Measurements from ENCODE around the gene PLCXD3.
"Not testable (repeated sequence)": the region's sequence is repeated elsewhere in the genome, so short reads cannot be mapped to it uniquely, and the experiment has no call there.

PLCXD3 gene
- total RNA-seq = 0 reads per million in 2 donors

- DNase-seq = no peak
These were observed at the start of gene PLCXD3 for GRCh38 chr5:41510176-41510831. TSS of gene PLCXD3 (minus strand) at chr5:41510601. CDS start at chr5:41510526, 75 bp downstream.

DNA sequence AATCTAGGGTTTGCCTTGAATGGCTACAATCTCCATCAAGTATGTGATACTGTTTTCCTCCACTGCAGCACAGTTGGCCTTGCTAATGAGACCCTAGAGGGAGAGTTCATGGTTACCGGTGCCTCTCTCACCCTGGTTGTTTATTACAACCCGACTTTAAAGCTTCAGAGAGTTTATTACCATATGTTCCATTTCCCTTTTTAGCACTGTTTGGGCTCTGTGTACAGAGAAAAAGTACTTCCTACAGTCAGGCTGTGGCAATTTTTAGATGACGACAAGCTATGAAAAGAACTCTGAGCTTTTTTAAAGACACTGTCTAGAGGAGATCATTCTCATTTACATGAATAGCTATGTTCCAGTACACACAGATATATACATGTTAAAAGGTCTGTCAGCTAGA, 48.8 kb upstream of the PLCXD3 start:
- DNase-seq = no peak

- DNase-seq = no peak
These were observed 47.9 kb upstream of the PLCXD3 start for GRCh38 chr5:41558295-41558694.

DNA sequence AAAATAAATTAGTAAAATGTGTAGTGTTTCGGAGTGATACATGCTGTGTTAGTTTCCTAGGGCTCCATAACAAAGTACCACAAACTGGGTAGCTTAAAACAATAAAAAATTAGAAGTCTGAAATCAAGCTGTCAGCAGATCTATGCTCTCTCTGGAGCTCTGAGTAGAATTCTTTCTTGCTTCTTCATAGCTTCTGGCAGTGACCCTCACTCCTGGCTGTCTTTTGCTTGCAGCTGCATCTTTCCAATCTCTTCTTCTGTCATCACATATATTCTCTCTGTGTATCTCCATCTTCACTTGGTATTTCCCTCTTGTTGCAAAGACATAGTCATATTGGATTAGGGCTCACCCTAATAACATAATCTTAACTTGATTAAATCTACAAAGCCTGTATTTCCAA, 37.6 kb upstream of the PLCXD3 start:
- no peak for DNase-seq

DNA sequence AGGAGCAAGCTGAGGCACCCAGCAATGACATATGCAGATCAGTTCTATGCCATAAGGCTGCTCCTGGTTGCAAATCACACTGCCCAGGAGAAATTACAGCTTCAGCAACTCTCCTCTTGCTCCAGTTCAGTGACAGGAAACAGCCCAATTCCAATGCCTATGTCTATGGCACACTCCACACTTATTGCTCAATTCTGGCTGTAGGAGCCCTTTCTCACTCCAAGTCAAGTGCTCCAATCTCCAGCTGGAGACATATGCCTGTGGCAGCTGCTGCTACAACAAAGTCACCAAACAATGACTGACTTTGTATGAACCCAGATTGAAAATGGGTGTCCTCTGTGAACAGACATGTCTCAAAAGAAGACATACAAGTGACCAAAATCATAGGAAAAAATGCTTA, 31.8 kb upstream of the PLCXD3 start:
- DNase-seq = no peak

DNA sequence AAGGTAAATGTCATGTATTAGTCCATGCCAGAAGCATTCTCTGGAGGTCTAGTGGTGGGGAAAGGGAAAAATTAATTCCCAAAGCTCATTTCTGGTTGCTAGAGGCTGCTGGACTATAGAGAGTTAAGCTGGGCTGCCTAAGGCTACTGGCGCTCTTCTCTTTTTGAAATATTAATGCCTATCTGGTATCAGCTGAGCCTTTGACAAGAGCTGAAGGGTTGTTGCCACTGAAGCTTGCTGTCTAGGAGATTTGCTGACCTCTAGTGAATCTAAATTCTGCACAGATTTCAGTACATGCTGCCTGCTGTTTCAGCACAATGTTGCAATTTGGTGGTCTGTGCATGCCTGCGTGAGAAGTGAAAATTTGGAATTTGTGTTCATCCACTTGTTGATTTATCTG, 29.1 kb upstream of the PLCXD3 start:
- no peak for DNase-seq

DNA sequence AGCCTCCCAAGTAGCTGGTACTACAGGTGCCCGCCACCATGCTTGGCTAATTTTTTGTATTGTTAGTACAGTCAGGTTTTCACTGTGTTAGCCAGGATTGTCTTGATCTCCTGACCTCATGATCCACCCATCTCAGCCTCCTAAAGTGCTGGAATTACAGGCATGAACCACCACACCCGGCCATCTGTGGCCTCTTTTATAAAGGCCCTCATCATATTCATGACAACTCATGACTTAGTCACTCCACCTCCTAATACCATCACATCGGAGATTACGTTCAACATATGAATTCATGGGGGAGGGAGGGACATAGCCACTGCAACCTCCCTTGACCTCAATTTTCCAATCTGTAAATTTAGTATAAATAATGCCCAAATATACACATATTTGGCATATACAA, 27.2 kb upstream of the PLCXD3 start:
- no peak for DNase-seq

DNA sequence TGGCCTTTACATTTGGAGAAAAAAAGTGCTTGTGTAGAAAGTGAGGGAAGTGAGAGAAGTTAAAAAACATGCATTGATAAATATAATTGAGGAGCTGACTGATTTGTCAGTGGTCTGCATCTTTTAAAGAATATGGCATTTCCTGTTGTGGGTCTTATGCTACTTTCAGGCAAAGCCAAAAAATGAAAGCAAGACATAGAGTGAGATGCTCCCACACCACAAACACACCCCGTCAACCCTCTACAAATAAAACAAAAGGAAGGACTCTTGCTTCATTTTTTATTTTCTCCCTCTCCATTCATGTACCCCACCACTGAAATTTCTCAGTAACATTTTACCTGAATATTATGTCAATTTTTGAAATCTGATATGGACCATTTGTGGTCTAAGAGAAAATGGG, 22.1 kb upstream of the PLCXD3 start:
- no peak for DNase-seq

- no peak for DNase-seq
These were observed 16.9 kb upstream of the PLCXD3 start for GRCh38 chr5:41527201-41527779.

DNA sequence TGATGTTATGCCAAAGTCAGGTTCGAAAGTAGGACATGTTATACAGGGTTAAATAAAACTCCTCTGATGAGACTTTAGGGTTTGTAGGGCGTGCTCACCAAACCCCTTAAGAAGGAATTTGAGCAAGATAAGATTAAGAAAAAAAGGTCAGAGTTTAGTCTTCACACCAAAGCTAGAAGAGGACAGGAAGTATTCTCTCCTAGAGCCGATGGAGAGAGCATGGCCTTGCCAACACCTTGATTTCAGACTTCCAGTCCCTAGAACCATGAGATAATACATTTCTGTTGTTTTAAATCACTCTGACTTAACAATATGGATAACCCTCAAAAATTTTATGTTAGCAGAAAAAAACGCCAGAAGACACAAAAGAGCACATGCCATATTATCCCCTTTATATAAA, 16.3 kb upstream of the PLCXD3 start:
- no peak for DNase-seq

GRCh38 chr5:41524174-41524573, 13.8 kb upstream of the PLCXD3 start:
- no peak for DNase-seq

DNA sequence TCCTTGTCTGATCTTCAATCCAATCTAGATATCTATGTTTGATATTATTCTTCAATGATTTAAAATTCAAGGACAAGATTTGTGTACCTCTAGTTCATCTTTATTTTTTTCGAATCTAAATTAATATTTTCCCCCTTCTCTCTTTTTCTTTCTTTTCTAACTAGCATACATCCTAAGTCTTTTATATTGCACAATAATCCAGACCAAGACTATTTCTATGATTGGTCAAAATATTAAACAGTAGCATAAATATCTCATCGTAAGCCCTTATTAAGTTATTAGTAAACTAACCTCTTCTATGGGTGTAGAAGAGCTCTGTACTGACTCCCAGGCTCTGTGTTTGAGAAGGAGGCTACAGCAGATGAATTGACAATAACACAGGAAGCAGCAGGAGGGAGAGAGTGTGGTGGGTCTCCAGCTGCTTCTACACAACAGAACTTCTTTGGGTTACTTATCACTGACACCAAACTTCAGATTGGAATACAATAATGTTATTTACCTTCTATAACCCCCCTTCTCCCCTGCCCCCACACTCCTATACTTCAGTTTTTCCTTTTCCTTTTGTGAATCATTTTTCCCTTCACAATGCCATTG, 11.9 kb upstream of the PLCXD3 start:
- no peak for DNase-seq

DNA sequence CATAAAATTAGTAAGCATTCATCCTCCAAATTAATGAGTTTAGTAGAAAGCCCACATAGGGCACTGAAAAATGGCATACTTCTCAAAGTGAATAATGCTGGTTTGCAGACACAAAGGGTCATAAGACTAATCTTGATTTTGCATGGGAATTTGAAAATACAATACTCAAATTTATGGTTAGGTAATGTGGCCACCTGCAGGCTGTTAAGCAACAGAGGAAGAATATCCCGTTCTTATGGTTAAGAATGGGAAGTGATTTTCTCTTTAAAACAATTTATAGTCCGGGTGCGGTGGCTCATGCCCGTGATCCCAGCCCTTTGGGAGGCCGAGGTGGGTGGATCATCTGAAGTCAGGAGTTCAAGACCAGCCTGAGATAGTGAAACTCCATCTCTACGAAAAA, 9.4 kb upstream of the PLCXD3 start:
- DNase-seq = no peak

- DNase-seq = no peak
These were observed 7.5 kb upstream of the PLCXD3 start for GRCh38 chr5:41517909-41518308.

GRCh38 chr5:41511241-41511640, 840 bp upstream of the PLCXD3 start:
- DNase-seq = no peak

GRCh38 chr5:41509399-41510175, 814 bp downstream of the PLCXD3 start:
- DNase-seq = no peak

GRCh38 chr5:41508696-41509398, 1.6 kb downstream of the PLCXD3 start:
- no peak for DNase-seq

- no peak for DNase-seq
These were observed 2.2 kb downstream of the PLCXD3 start for GRCh38 chr5:41508186-41508585.

DNA sequence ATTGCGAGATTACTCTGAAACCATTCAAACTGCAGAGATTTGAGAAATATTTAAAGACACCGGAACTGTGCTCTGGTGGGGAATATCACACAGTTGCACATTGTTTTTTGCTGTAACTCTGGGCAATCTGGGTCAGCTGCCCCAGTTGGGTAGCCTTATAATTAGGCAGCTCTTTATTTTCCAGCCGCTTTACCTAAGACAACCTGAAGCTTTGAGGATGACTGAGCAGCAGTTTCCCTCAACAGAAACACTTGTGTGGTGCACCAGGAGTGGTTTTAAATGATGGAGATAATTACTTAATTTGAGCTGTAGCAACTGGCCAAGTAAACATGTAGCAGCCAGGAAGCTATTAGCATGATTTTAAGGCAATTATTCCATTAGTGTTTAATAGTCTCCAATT, 2.9 kb downstream of the PLCXD3 start:
- DNase-seq = no peak

DNA sequence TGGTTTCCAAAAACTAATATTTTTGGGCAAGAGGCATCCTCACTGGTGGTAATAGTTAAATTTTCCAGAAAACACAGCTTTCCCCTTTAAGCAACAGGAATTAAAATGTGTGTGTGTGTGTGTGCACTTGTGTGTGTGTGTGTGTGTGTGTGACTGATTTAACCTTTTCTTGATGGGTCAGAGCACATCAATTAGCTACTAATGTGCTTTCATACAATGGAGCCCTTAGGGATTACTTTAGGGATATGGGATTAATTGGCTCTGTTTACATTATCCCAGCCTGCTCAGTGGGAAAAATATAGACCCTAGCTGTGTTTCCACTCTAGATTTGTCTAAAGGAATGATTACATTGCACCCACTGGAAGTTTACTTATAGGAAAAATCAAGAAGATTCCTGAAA, 6.5 kb downstream of the PLCXD3 start:
- DNase-seq = no peak

DNA sequence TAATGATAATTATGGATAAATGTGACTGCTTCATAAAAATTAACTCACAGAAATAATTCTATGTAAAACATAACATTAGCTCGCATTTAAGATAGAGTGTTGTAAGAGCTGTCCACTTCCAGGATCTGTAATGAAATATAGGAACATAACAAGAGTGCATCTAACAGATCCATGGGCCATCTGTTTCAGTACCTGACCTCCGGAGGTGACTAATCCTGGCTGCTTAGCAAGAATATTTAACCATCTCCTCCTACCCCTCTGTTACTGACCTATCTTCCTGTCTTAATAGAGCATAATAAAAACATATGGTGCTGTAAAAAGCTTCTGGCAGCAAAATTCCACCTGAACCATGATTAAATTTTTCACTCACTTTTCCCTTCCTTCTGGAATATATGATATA, 7.1 kb downstream of the PLCXD3 start:
- no peak for DNase-seq

DNA sequence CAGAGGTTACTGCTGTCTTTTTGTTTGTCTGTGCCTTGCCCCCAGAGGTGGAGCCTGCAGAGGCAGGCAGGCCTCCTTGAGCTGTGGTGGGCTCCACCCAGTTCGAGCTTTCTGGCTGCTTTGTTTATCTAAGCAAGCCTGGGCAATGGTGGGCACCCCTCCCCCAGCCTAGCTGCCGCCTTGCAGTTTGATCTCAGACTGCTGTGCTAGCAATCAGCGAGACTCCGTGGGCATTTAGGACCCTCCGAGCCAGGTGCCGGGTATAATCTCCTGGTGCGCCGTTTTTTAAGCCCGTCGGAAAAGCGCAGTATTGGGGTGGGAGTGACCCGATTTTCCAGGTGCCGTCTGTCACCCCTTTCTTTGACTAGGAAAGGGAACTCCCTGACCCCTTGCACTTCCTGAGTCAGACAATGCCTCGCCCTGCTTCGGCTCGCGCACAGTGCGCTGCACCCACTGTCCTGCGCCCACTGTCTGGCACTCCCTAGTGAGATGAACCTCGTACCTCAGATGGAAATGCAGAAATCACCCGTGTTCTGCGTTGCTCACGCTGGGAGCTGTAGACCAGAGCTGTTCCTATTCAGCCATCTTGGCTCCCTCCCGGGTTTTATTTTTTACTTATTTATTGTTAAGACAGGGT, 16.8 kb downstream of the PLCXD3 start:
- not testable (repeated sequence) for DNase-seq

- no peak for DNase-seq
These were observed 24.9 kb downstream of the PLCXD3 start for GRCh38 chr5:41485533-41485932.
